ENCODE data around the gene CLIC1.

Gene CLIC1

GRCh38 chr6:31736021-31736767, at the start of gene CLIC1:
Gene CLIC1 (minus strand): TSS chr6:31736530. CDS start chr6:31736300, 230 bp downstream.
- peak; percentile 86 for DNase-seq

- no peak for DNase-seq
These were observed 49.1 kb upstream of the CLIC1 start for GRCh38 chr6:31785475-31785874.

GRCh38 chr6:31784098-31784925, 48.0 kb upstream of the CLIC1 start:
- peak; percentile 41 for DNase-seq

GRCh38 chr6:31782126-31782855, 46.0 kb upstream of the CLIC1 start:
- no peak for DNase-seq

- no peak for DNase-seq
These were observed 45.2 kb upstream of the CLIC1 start for GRCh38 chr6:31781244-31782125.

- DNase-seq, result no peak
These were observed 44.3 kb upstream of the CLIC1 start for GRCh38 chr6:31780507-31781243.

- DNase-seq, result no peak
These were observed 43.6 kb upstream of the CLIC1 start for GRCh38 chr6:31779908-31780307.

GRCh38 chr6:31778999-31779885, 42.9 kb upstream of the CLIC1 start:
- DNase-seq, result no peak

- no peak for DNase-seq
These were observed 41.9 kb upstream of the CLIC1 start for GRCh38 chr6:31778193-31778592.

GRCh38 chr6:31777667-31778050, 41.3 kb upstream of the CLIC1 start:
- no peak for DNase-seq

- DNase-seq, result peak; percentile 86
These were observed 40.8 kb upstream of the CLIC1 start, which contains the start of gene VWA7 for GRCh38 chr6:31776989-31777666. Gene VWA7 (minus strand): TSS chr6:31777328. CDS start chr6:31776779, 549 bp downstream.

- DNase-seq, result no peak
These were observed 40.2 kb upstream of the CLIC1 start for GRCh38 chr6:31776485-31776988.

GRCh38 chr6:31775633-31776484, 39.5 kb upstream of the CLIC1 start:
- no peak for DNase-seq

- DNase-seq, result no peak
These were observed 38.9 kb upstream of the CLIC1 start for GRCh38 chr6:31775184-31775583.

GRCh38 chr6:31771992-31772358, 35.6 kb upstream of the CLIC1 start:
- peak; percentile 50 for DNase-seq

GRCh38 chr6:31770860-31771259, 34.5 kb upstream of the CLIC1 start:
- DNase-seq, result no peak

- DNase-seq, result peak; percentile 87
These were observed 33.5 kb upstream of the CLIC1 start for GRCh38 chr6:31769684-31770371.

Data from hematopoietic multipotent progenitor cell treated with erythropoietin and hydrocortisone succinate and interleukin-3 and kit ligand, for 8 days (in vitro differentiated cells).